GM20431 (cell line): ENCODE data around the gene MRTFA.

Source experiments
- in situ Hi-C: fragments of 300-500 bp; cut with MseI, MboI; formaldehyde crosslinking; loops from one replicate; pipeline ENCODE4 v1.15.0; 2020; ENCODE audit warnings: low sequenced_read_pairs; ENCODE audit not compliant: unreplicated experiment

The MRTFA gene

DNA sequence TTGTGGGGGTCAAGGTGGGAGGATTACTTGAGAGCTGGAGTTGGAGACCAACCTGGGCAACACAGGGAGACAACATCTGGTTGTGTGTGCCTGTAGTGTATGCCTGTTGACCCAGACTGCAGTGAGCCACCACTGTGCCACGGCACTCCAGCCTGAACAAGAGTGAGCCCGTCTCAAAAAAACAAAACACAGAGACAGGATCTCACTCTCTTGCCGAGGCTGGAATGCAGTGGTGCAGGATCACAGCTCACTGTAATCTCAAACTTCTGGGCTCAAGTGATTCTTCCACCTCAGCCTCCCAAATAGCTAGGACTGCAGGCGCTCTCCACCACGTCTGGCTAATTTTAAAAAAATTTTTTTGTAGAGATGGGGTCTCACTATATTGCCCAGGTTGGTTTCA lies 153.6 kb downstream of the MRTFA start:
- in situ Hi-C loops, result no loop called here

DNA sequence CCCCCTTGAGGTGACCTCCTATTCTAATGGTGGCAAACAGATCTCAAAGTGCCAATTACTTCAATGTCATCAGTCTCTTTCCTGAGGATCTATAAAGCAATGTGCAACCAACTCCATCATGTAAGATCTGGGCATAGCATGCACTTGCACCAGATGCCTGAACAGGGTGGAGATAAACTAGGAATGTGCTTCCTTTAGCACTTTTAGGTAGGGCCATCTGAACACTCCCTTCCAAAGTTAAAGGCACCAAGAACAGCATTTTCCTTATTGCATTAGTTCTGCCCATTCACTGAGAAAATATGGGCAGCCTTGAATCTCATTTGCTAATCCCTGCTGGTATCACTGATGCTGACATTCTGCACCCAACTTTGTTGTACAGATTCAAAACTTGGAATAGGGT lies 154.1 kb downstream of the MRTFA start:
- in situ Hi-C loops, result no loop called here

GRCh38 chr22:40480996-40481395 lies 155.5 kb downstream of the MRTFA start:
- in situ Hi-C loops, result no loop called here

- in situ Hi-C loops, result no loop called here
Observed at GRCh38 chr22:40479887-40480538, 156.5 kb downstream of the MRTFA start.

GRCh38 chr22:40479126-40479800 lies 157.3 kb downstream of the MRTFA start:
- in situ Hi-C loops, result no loop called here

GRCh38 chr22:40478338-40479125 lies 158.0 kb downstream of the MRTFA start:
- in situ Hi-C loops, result no loop called here

GRCh38 chr22:40477683-40478337 lies 158.7 kb downstream of the MRTFA start:
- in situ Hi-C loops, result no loop called here

- in situ Hi-C loops, result no loop called here
Observed at GRCh38 chr22:40476341-40476740, 160.2 kb downstream of the MRTFA start.

DNA sequence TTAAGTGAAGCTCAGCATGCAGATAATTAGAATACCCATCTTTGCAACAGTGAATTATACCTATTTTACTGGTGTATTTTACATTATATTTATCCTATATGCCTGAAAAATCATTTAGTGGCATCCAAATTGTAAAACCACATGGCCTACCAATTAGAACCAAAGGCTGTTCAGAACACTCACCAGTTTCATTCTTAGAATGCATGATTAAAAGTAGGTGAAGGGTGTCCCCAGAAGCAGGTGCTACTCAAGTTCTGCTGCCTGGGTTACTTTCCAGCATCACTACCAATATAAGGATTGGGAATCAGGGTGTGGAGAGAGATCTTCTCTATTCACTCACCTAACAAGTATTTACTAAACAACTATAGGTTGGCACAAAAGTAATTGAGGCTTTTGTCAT lies 162.8 kb downstream of the MRTFA start:
- in situ Hi-C loops, result no loop called here

DNA sequence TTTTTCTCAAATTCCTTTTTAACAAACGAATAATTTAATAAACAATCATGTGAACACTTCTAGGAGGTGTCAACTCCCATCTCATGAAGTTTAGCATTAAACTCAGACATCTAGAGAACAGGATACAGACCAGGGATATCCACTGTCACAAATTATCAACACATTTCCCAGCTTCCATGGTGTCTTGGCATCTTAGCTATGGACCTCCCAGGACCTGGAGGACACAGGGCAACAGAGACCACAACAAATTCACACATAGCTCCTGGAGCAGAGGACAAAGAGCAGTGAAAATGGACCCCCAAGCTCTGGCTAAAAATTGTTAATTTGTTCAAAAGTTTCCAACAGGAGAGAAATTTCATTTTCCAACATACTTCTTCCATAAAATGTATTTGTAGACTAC lies 163.9 kb downstream of the MRTFA start:
- in situ Hi-C loops, result no loop called here

- in situ Hi-C loops, result no loop called here
Observed at GRCh38 chr22:40472051-40472450, 164.5 kb downstream of the MRTFA start.

GRCh38 chr22:40469181-40469580 lies 167.3 kb downstream of the MRTFA start:
- in situ Hi-C loops, result no loop called here

GRCh38 chr22:40468616-40469015 lies 167.9 kb downstream of the MRTFA start:
- in situ Hi-C loops, result no loop called here

GRCh38 chr22:40466976-40467375 lies 169.5 kb downstream of the MRTFA start:
- in situ Hi-C loops, result no loop called here

- in situ Hi-C loops, result no loop called here
Observed at GRCh38 chr22:40463683-40464082, 172.8 kb downstream of the MRTFA start.

DNA sequence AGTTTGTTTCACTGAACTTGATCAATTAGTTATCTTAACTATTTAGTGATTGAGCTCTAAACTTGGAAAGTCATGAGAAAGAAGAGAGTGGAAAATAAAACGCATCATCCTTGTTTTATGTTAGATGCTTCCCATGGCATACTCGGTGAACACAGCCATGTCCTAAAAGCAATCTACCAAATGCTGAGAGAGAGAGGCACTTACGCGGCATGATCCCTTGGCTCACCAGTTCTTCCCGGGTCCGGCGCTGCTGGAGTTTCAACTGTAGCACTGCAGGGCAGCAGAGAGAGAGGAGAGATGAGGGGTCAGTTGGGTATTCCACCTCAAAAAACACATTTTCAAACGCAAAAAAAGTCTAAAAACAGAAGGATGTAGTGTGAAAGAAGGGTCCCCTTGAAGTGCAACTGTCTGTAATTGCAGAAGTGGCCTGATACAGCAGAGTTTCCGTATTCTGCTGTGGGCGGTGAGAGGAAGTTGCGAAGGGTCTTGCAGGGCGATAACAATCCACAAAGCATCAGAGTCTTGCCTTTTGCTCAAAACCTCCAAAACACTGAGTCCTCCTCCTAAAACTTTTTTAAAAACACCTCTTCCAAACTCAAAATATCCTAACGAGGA lies 173.4 kb downstream of the MRTFA start:
- in situ Hi-C loops, result no loop called here

GRCh38 chr22:40462195-40462984 lies 174.1 kb downstream of the MRTFA start:
- in situ Hi-C loops, result no loop called here

GRCh38 chr22:40453671-40454070 lies 182.8 kb downstream of the MRTFA start:
- in situ Hi-C loops, result no loop called here

GRCh38 chr22:40452730-40453487 lies 183.6 kb downstream of the MRTFA start:
- in situ Hi-C loops, result no loop called here
